ENCODE results near the gene ACAD8. TPM values are rescaled to one million over a fixed set of nuclear protein-coding genes. Genes with fewer than 3 reads are reported as not detected.

ACAD8 gene
- total and polyA plus RNA-seq, 3 donors from 2014 or later: 27.4 to 47.9 (median 35.1) TPM

GRCh38 chr11:134257101-134257500 is 3.7 kb downstream of the ACAD8 start:
- TF ChIP-seq POLR2A (IDR thresholded peaks at IDR 0.05): no peak
- TF ChIP-seq, protein P1, sequence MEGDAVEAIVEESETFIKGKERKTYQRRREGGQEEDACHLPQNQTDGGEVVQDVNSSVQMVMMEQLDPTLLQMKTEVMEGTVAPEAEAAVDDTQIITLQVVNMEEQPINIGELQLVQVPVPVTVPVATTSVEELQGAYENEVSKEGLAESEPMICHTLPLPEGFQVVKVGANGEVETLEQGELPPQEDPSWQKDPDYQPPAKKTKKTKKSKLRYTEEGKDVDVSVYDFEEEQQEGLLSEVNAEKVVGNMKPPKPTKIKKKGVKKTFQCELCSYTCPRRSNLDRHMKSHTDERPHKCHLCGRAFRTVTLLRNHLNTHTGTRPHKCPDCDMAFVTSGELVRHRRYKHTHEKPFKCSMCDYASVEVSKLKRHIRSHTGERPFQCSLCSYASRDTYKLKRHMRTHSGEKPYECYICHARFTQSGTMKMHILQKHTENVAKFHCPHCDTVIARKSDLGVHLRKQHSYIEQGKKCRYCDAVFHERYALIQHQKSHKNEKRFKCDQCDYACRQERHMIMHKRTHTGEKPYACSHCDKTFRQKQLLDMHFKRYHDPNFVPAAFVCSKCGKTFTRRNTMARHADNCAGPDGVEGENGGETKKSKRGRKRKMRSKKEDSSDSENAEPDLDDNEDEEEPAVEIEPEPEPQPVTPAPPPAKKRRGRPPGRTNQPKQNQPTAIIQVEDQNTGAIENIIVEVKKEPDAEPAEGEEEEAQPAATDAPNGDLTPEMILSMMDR (IDR thresholded peaks at IDR 0.05): no peak
- Histone ChIP-seq H3K36me3 (ENCODE audit: low read depth, missing control alignments) (no peaks in the 10 kb centered on the region), H3K4me1 (peaks cover 4% of the 10 kb centered on the region), H3K9me3 (no peaks in the 10 kb centered on the region), H3K27me3 (no peaks in the 10 kb centered on the region), H3K27ac (no peak overlapping the region), H3K4me3 (no peak overlapping the region)
- intact Hi-C loops (cut with DNase I; ENCODE audit: low total_unique reads): no loop called here
- 90 to 95% methylated on average over 11 of the region's 11 CpGs for WGBS, 2 donors
- DNase-seq: no peak

DNA sequence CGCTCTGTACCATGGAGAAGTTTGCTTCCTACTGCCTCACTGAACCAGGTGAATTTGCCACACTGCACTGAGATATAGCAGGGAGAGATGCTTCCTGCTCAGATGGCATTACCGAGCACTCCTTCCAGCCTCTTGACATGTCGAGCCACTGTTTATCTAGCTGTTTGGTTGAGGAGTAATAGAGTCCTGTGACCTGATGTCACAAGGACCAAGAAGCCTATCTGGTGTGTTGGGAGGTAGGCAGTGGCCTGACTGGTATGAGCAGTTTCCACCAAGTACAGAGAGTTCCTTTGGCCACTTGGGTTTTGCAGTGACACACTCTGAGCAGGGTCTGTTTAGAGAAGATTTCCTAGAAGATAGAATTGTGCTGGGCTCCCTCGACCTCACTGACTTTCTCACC is 5.2 kb downstream of the ACAD8 start:
- Histone ChIP-seq H3K36me3 (ENCODE audit: low read depth, missing control alignments) (no peaks in the 10 kb centered on the region), H3K27ac (no peak overlapping the region), H3K4me1 (no peaks in the 10 kb centered on the region), H3K4me3 (no peak overlapping the region), H3K9me3 (no peaks in the 10 kb centered on the region), H3K27me3 (no peaks in the 10 kb centered on the region)
- DNase-seq: no peak
- WGBS, 2 donors: 83 to 92% methylated on average over 4 of the region's 4 CpGs
- no peak for TF ChIP-seq POLR2A (IDR thresholded peaks at IDR 0.05)
- TF ChIP-seq, protein P1 (IDR thresholded peaks at IDR 0.05): no peak
- intact Hi-C loops (cut with DNase I; ENCODE audit: low total_unique reads): no loop called here

DNA sequence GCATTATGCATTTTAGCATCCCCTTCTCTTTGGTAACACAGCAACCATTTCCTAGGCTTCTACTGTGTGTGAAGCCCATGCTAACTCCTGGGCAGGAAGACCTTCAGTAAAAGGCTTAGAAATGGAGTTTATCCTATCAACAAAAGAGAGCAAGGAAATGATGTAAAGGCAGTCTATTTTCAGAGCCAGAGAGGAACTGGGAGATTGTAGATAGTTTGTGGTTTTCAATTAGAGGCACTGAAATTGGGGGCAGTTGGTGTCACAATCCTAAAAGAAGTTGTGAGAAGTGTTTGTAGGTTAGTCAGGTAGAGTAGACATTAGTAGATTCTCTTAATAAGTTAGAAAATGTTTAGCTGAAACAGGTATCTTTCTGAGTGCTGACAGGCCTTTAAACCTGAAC is 7.1 kb downstream of the ACAD8 start:
- no peak for DNase-seq
- Histone ChIP-seq H3K27ac (no peak overlapping the region), H3K4me1 (no peaks in the 10 kb centered on the region), H3K36me3 (ENCODE audit: low read depth, missing control alignments) (no peaks in the 10 kb centered on the region), H3K27me3 (no peaks in the 10 kb centered on the region), H3K4me3 (no peak overlapping the region), H3K9me3 (no peaks in the 10 kb centered on the region)
- TF ChIP-seq, protein P1 (IDR thresholded peaks at IDR 0.05): no peak
- no peak for TF ChIP-seq POLR2A (IDR thresholded peaks at IDR 0.05)
- intact Hi-C loops (cut with DNase I; ENCODE audit: low total_unique reads): no loop called here

- Histone ChIP-seq H3K27me3 (no peaks in the 10 kb centered on the region), H3K4me1 (no peaks in the 10 kb centered on the region), H3K27ac (no peak overlapping the region), H3K9me3 (no peaks in the 10 kb centered on the region), H3K36me3 (ENCODE audit: low read depth, missing control alignments) (no peaks in the 10 kb centered on the region), H3K4me3 (no peak overlapping the region)
- WGBS, 2 donors: 86 to 89% methylated on average over 15 to 16 of the region's 16 CpGs
- no peak for TF ChIP-seq POLR2A (IDR thresholded peaks at IDR 0.05)
- TF ChIP-seq, protein P1 (IDR thresholded peaks at IDR 0.05): no peak
- intact Hi-C loops (cut with DNase I; ENCODE audit: low total_unique reads): no loop called here
- DNase-seq: no peak
These were observed 7.6 kb downstream of the ACAD8 start for GRCh38 chr11:134260983-134261382.

DNA sequence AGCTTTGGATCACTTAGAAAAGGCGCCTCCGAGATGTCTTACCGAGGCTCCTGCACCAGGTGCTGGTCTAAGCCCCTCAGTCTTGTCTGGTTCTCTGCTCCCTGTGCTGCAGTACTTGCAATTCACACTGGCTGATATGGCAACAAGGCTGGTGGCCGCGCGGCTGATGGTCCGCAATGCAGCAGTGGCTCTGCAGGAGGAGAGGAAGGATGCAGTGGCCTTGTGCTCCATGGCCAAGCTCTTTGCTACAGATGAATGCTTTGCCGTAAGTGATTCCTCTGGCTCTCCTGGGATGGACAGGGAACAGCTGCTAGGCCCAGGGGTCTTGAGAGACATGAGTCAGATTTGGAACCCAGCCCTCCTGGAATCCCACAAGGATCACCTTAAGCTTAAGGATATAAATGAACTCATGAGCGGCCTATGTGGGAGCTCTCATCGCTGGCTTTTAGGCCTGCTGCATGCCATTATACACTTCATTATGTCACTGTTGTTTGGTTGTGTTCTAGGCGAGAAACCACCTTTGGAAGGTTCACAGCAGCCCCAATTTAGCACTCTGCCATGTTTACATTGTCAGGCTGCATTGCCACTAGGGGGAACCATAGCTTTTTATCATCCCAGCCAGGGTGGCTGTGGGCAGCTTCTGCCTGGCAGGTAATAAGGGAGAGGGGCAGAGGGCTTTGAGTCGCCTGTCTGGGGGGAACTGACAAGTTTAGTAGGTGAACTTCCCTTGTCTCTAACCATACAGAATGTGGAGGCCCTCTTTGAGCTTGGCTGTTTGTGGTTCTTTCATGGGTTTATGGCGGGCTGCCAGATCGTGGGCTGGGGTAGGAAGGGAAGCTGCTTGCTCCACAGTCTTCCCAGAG is 8.5 kb downstream of the ACAD8 start:
- 93 to 95% methylated on average over 13 to 14 of the region's 14 CpGs for WGBS, 2 donors
- no peak overlapping the region for H3K4me3 ChIP-seq
- H3K27me3 ChIP-seq: no peaks in the 10 kb centered on the region
- no peaks in the 10 kb centered on the region for H3K9me3 ChIP-seq
- intact Hi-C loops (cut with DNase I; ENCODE audit: low total_unique reads): no loop called here
- TF ChIP-seq, protein P1 (IDR thresholded peaks at IDR 0.05): peak in 1 of 3 experiments; percentile 30
- no peak for TF ChIP-seq POLR2A (IDR thresholded peaks at IDR 0.05)
- peak; percentile 36 for DNase-seq
- no peak overlapping the region for H3K27ac ChIP-seq
- H3K4me1 ChIP-seq: no peaks in the 10 kb centered on the region
- H3K36me3 ChIP-seq (ENCODE audit: low read depth, missing control alignments): no peaks in the 10 kb centered on the region

All from testis (tissue), 3 donors.